Measurements from ENCODE around the gene CHRM4. TPM values are rescaled to one million over a fixed set of nuclear protein-coding genes. Genes with fewer than 3 reads are reported as not detected.
A peak's percentile ranks its signal among the peaks of the same experiment; 100 is the strongest.

The CHRM4 gene
- polyA plus RNA-seq, 2 of the 4 experiments (the other 2 are of a cell fraction) = 0.17 to 0.28 TPM

- POLR2A ChIA-PET = interaction anchor here (1.1 kb wide), 1 partner anchor 149 kb away, joined by 4 read pairs; no protein-coding TSS in a partner anchor
Observed at GRCh38 chr11:46392421-46393230, 1.1 kb upstream of the CHRM4 start.

GRCh38 chr11:46391186-46391577 is 394 bp downstream of the CHRM4 start:
- DNase-seq (ENCODE audit: low read depth in 1 of 2, low spot score in 1 of 2) (no peak), ATAC-seq (no peak), FAIRE-seq (no peak)
- Histone ChIP-seq H3K4me1 (peaks cover 18% of the 10 kb centered on the region; the same call in 2 of the 3 replicates), H3K4me2 (peak overlapping the region; percentile 98), H3K4me3 (peak overlapping the region; percentile 59), H3K27ac (peak overlapping the region in 1 of 2 experiments; percentile 63; a peak in 3 of 6 replicates), H3K9me3 (no peaks in the 10 kb centered on the region)
- WGBS (ENCODE audit: missing lambda C conversion rate) = 0% methylated on average over 8 of the region's 31 CpGs
- ChIA-PET POLR2A (interaction anchor here (0.8 kb wide), 1 partner anchor 166 kb away, joined by 4 read pairs; no protein-coding TSS in a partner anchor), CTCF (interaction anchor here (0.7 to 10.2 kb wide), 18 partner anchors 8 to 1050 kb away, joined by 3 to 220 read pairs (median 6); partner anchors contain the start of genes ATG13, DGKZ, HARBI1 and MDK)
- TF ChIP-seq ELK1 (IDR thresholded peaks at IDR 0.05; ENCODE audit: low read depth, low read length) (no peak), RFX5 (IDR thresholded peaks at IDR 0.05) (no peak), RCOR1 (IDR thresholded peaks at IDR 0.05; ENCODE audit: low read depth, low read length) (no peak), ESRRA (IDR thresholded peaks at IDR 0.05; ENCODE audit: borderline replicate concordance, low read length) (no peak), JUN (IDR thresholded peaks at IDR 0.05) (no peak), EP300 (IDR thresholded peaks at IDR 0.05) (no peak), RNF2 (IDR thresholded peaks at IDR 0.05; ENCODE audit: borderline replicate concordance, low read depth) (no peak), RAD21 (conservative IDR thresholded peaks at IDR 0.05 in 1 of 2, IDR thresholded peaks at IDR 0.05 in 1 of 2) (no peak), KDM5A (IDR thresholded peaks at IDR 0.05) (no peak), FOSB (CRISPR knock-in tag; IDR thresholded peaks at IDR 0.05) (no peak), CBX2 (IDR thresholded peaks at IDR 0.05; ENCODE audit: borderline replicate concordance, low read depth) (no peak), BHLHE40 (IDR thresholded peaks at IDR 0.05; ENCODE audit: low read depth, low read length) (no peak)

More at GRCh38 chr11:46392421-46393230, 1.1 kb upstream of the CHRM4 start:
- H3K9me3 ChIP-seq = no peaks in the 10 kb centered on the region
- H3K27ac ChIP-seq = peak overlapping the region in 1 of 2 experiments; percentile 63; a peak in 1 of 6 replicates
- peak overlapping the region; percentile 59 for H3K4me3 ChIP-seq
- ATAC-seq (peak; percentile 52 to 73), DNase-seq (ENCODE audit: low read depth in 1 of 2, low spot score in 1 of 2) (peak; percentile 74 to 87), FAIRE-seq (no peak)
- TF ChIP-seq JUNB (IDR thresholded peaks at IDR 0.05) = no peak
- peak; percentile 72; the same call in 1 of the 2 replicates for TF ChIP-seq TFCP2L1 (CRISPR knock-in tag; IDR thresholded peaks at IDR 0.05)
- TF ChIP-seq CHD4 (IDR thresholded peaks at IDR 0.05; ENCODE audit: borderline replicate concordance) = no peak
- TF ChIP-seq EHMT2 (IDR thresholded peaks at IDR 0.05; ENCODE audit: low read depth) = peak; percentile 35; the same call in 1 of the 2 replicates
- peak; percentile 60; the same call in 1 of the 2 replicates for TF ChIP-seq FOXS1 (CRISPR knock-in tag; IDR thresholded peaks at IDR 0.05)
- peak; percentile 43; the same call in 1 of the 2 replicates for TF ChIP-seq MAX (IDR thresholded peaks at IDR 0.05)
- TF ChIP-seq TP53 (CRISPR knock-in tag; IDR thresholded peaks at IDR 0.05) = no peak
- TF ChIP-seq REST (IDR thresholded peaks at IDR 0.05) = peak; percentile 99
- TF ChIP-seq USF2 (IDR thresholded peaks at IDR 0.05) = no peak
- no peak for TF ChIP-seq FOSL2 (IDR thresholded peaks at IDR 0.05)
- TF ChIP-seq FOSL2 (CRISPR knock-in tag; IDR thresholded peaks at IDR 0.05) = no peak
- no peak for TF ChIP-seq MAFK (IDR thresholded peaks at IDR 0.05; ENCODE audit: partially characterized antibody)
- TF ChIP-seq MYC (IDR thresholded peaks at IDR 0.05; ENCODE audit: borderline replicate concordance, low read length) = no peak
- TF ChIP-seq, protein P1, sequence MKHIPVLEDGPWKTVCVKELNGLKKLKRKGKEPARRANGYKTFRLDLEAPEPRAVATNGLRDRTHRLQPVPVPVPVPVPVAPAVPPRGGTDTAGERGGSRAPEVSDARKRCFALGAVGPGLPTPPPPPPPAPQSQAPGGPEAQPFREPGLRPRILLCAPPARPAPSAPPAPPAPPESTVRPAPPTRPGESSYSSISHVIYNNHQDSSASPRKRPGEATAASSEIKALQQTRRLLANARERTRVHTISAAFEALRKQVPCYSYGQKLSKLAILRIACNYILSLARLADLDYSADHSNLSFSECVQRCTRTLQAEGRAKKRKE (CRISPR knock-in tag; IDR thresholded peaks at IDR 0.05; ENCODE audit: low read depth) = peak; percentile 76; the same call in 1 of the 2 replicates
- TF ChIP-seq HOXB13 (CRISPR knock-in tag; IDR thresholded peaks at IDR 0.05; ENCODE audit: low read depth) = peak; percentile 44; the same call in 1 of the 2 replicates
- peak; percentile 72; the same call in 1 of the 2 replicates for TF ChIP-seq HDAC2 (IDR thresholded peaks at IDR 0.05)
- peak; percentile 54; the same call in 1 of the 2 replicates for TF ChIP-seq EHF (CRISPR knock-in tag; IDR thresholded peaks at IDR 0.05)
- H3K4me1 ChIP-seq = peaks cover 18% of the 10 kb centered on the region; the same call in 2 of the 3 replicates
- H3K4me2 ChIP-seq = peak overlapping the region; percentile 98
- 42% methylated on average over 41 of the region's 71 CpGs for WGBS (ENCODE audit: missing lambda C conversion rate)
- CTCF ChIA-PET = interaction anchor here (0.8 to 10.2 kb wide), 25 partner anchors 8 to 300 kb away, joined by 3 to 220 read pairs (median 5); partner anchors contain the start of genes ATG13, HARBI1 and MDK
